Cardiac muscle cell (in vitro differentiated cells and primary cell): ENCODE measurements around the gene PGLYRP3. TPM values are rescaled to one million over a fixed set of nuclear protein-coding genes. Genes with fewer than 3 reads are reported as not detected.

Source experiments
- DNase-seq, 2 donors: peaks; one replicate each; pipeline versions ENCODE4 v3.0.0 to v3.0.0-alpha.2; 2010 to 2017; ENCODE audit warnings: low read depth in 1 of 2, low spot score in 1 of 2
- H3K27ac ChIP-seq: fragments of 200-600 bp; sonication (generic); 2 replicates; pipeline ENCODE4 v1.5.1; 2016
- H3K27me3 ChIP-seq: fragments of 200-600 bp; sonication (generic); 2 replicates; pipeline ENCODE4 v1.6.0; 2016; ENCODE audit warnings: control low read depth
- H3K36me3 ChIP-seq: fragments of 200-600 bp; sonication (generic); 2 replicates; pipeline ENCODE4 v1.5.1; 2016; ENCODE audit warnings: control low read depth
- H3K4me1 ChIP-seq: fragments of 200-600 bp; sonication (generic); 2 replicates; pipeline ENCODE4 v1.8.1; 2017; ENCODE audit warnings: low read depth, mild to moderate bottlenecking, mixed run types
- H3K4me3 ChIP-seq: fragments of 200-600 bp; sonication (generic); 2 replicates; pipeline ENCODE4 v1.5.1; 2016; ENCODE audit warnings: mild to moderate bottlenecking
- H3K9me3 ChIP-seq: fragments of 200-600 bp; sonication (generic); 2 replicates; pipeline ENCODE4 v1.5.1; 2017; ENCODE audit warnings: low read depth, mild to moderate bottlenecking, control low read depth
- polyA plus RNA-seq: library from polyadenylated mRNA; unstranded; fragments of >200 nt; fragmentation: Nextera tagmentation; extraction: Ambion mirVana; gene quantifications from 2 replicates; pipeline ENCODE4 v1.2.1, GENCODE V29; 2016
- total RNA-seq: library from RNA; depleted of rRNA; stranded (reverse); fragments of >200 nt; gene quantifications from 2 replicates; pipeline ENCODE4 v1.2.3, GENCODE V29; 2016
- TF ChIP-seq, protein P1 (sequence below): IDR thresholded peaks from 2 replicates; pipeline ENCODE4 v1.5.1; 2012; ENCODE audit warnings: low read depth, mild to moderate bottlenecking, low read length

PGLYRP3 gene, protein sequence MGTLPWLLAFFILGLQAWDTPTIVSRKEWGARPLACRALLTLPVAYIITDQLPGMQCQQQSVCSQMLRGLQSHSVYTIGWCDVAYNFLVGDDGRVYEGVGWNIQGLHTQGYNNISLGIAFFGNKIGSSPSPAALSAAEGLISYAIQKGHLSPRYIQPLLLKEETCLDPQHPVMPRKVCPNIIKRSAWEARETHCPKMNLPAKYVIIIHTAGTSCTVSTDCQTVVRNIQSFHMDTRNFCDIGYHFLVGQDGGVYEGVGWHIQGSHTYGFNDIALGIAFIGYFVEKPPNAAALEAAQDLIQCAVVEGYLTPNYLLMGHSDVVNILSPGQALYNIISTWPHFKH
- not detected in 2 replicates for total RNA-seq
- polyA plus RNA-seq: not detected in 2 replicates

DNA sequence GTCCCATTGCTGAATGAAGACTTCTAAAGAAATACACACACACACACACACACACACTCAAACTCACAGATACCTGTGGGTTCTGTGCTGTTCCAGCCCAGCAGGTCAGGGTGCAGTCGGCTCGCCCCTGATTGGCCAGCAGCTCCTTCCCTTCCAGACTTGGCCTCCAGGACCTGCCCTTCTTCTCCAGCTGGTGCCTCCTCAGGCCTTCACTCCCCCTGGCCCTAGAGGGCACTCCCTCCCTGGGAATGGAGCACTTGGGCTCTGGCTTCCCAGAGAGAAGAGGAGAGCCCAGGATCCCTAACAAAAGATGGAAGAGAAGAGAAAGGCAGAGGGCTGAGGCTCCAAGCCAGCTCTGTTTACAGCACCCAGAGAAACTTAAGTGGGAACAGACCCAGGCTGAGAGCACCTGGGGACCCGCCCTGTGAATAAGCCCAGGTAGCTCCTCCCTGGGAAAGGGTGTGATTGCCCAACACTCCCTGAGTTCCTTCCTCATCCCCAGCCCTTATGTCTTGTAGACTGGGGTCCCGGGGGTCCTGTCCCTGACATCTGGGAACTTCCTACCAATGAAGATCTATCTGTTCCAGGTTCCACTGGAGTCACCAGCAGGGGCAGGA, at the start of gene PGLYRP3:
PGLYRP3 (minus strand) TSS at position 383 of the 617 bp plus-strand sequence. CDS start 2,287 bp downstream, outside the sequence.
- peak in 1 of 2 donors; percentile 14 for DNase-seq

DNA sequence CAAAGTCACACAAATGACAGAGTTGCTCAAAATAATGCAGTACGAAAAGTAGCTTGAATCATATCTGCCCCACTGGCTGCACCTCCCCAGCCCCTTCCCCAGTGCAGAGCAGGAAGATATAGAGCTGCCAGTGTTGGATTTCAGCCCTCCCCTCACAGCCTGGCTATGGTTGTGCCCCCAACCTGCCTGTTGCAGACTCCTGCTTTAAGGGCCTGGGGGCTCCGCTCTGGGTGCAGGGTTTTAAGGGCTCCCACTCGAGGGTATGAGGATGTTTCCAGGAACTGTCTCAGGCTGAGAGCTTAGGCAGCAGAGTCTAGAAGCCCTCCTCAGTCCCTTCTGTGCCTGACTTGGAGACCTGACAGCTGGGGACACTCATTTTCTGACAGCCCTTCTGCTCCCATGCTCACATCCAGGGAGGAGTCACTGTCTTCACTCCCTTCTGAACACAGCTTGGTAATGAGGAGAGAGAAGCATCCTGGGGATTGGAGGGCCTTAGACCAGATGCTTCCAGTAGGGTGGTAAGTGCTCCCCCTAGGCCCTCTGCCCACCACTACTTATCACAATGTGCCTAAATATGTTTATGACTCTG, 49.5 kb upstream of the PGLYRP3 start:
- H3K27ac ChIP-seq: peak overlapping the region; percentile 87
- DNase-seq: no peak
- no peaks in the 10 kb centered on the region for H3K36me3 ChIP-seq
- TF ChIP-seq, protein P1, sequence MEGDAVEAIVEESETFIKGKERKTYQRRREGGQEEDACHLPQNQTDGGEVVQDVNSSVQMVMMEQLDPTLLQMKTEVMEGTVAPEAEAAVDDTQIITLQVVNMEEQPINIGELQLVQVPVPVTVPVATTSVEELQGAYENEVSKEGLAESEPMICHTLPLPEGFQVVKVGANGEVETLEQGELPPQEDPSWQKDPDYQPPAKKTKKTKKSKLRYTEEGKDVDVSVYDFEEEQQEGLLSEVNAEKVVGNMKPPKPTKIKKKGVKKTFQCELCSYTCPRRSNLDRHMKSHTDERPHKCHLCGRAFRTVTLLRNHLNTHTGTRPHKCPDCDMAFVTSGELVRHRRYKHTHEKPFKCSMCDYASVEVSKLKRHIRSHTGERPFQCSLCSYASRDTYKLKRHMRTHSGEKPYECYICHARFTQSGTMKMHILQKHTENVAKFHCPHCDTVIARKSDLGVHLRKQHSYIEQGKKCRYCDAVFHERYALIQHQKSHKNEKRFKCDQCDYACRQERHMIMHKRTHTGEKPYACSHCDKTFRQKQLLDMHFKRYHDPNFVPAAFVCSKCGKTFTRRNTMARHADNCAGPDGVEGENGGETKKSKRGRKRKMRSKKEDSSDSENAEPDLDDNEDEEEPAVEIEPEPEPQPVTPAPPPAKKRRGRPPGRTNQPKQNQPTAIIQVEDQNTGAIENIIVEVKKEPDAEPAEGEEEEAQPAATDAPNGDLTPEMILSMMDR: no peak
- no peaks in the 10 kb centered on the region for H3K9me3 ChIP-seq
- H3K4me3 ChIP-seq: no peak overlapping the region
- H3K4me1 ChIP-seq: peaks cover 41% of the 10 kb centered on the region
- H3K27me3 ChIP-seq: no peaks in the 10 kb centered on the region

More for the DNA sequence above, at the start of gene PGLYRP3:
- H3K27me3 ChIP-seq: no peaks in the 10 kb centered on the region
- H3K4me3 ChIP-seq: no peak within 1 kb of the TSS
- TF ChIP-seq, protein P1: no peak
- no peaks in the 10 kb centered on the region for H3K9me3 ChIP-seq
- no peak within 1 kb of the TSS for H3K27ac ChIP-seq
- H3K36me3 ChIP-seq: no peaks in the 10 kb centered on the region
- H3K4me1 ChIP-seq: no peaks in the 10 kb centered on the region

DNA sequence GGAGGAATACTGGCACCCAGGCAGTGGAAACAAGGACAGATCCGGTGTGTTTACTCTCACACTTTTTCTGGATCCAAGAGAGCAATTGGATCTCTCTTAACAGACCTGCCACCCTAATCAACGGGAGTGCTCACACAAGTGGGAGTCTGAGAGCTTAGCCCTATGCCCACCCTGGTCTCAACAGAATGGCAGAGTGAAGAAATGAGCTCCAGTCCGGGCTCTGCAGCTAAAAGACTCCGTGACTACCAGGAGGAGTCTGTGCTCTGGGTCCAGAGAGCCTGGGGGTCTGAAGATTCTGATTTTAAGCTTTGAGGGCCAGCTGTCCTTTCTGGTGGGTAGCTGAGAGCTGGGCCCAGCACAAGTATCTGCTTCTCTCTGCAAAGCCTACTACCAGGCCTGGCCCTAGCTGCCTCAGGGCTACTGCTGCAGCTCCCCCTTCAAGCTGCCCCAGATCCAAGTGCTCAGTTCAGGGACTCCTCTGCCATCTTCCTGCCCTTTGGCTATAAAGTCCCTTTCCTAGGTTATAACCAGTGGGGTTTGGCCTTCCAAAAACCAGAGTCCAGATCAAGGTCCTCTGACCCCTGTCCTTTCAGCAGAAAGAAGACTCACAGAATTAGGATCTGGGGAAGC, 48.8 kb upstream of the PGLYRP3 start:
- Histone ChIP-seq H3K4me1 (peaks cover 41% of the 10 kb centered on the region), H3K9me3 (no peaks in the 10 kb centered on the region), H3K36me3 (no peaks in the 10 kb centered on the region), H3K27me3 (no peaks in the 10 kb centered on the region), H3K4me3 (no peak overlapping the region), H3K27ac (peak overlapping the region; percentile 87)
- TF ChIP-seq, protein P1: no peak
- peak in 1 of 2 donors; percentile 65 for DNase-seq

DNA sequence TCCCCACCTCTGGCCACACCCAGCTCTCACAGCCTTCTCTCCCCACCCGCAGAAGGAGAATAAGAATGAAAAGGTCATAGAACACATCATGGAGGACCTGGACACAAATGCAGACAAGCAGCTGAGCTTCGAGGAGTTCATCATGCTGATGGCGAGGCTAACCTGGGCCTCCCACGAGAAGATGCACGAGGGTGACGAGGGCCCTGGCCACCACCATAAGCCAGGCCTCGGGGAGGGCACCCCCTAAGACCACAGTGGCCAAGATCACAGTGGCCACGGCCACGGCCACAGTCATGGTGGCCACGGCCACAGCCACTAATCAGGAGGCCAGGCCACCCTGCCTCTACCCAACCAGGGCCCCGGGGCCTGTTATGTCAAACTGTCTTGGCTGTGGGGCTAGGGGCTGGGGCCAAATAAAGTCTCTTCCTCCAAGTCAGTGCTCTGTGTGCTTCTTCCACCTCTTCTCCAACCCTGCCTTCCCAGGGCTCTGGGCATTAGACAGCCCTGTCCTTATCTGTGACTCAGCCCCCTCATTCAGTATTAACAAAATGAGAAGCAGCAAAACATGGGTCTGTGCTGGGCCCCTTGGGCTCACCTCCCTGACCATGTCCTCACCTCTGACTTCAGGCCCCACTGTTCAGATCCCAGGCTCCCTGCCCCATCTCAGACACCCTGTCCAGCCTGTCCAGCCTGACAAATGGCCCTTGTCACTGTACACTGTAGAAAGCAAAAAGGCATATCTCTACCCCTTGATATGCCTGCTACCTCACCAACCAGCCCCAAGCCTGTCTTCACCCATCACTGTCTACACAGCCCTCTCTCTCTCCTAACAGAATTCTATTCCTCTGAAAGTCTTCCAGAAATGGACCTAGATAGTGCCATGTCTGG, 48.1 kb upstream of the PGLYRP3 start:
- peak in 1 of 2 donors; percentile 76 for DNase-seq
- Histone ChIP-seq H3K27ac (peak overlapping the region; percentile 87), H3K4me1 (peaks cover 41% of the 10 kb centered on the region), H3K36me3 (no peaks in the 10 kb centered on the region), H3K4me3 (no peak overlapping the region), H3K9me3 (no peaks in the 10 kb centered on the region), H3K27me3 (no peaks in the 10 kb centered on the region)
- TF ChIP-seq, protein P1: no peak

GRCh38 chr1:153360190-153360589, 47.4 kb upstream of the PGLYRP3 start:
- peaks cover 36% of the 10 kb centered on the region for H3K4me1 ChIP-seq
- no peak for DNase-seq
- no peak overlapping the region for H3K4me3 ChIP-seq
- peak overlapping the region; percentile 87 for H3K27ac ChIP-seq
- H3K9me3 ChIP-seq: no peaks in the 10 kb centered on the region
- TF ChIP-seq, protein P1: no peak
- no peaks in the 10 kb centered on the region for H3K36me3 ChIP-seq
- no peaks in the 10 kb centered on the region for H3K27me3 ChIP-seq
